Coronary artery (tissue), 2 donors: Measurements from ENCODE around the gene DLAT.
A peak's percentile ranks its signal among the peaks of the same experiment; 100 is the strongest.
"Not testable (repeated sequence)": the region's sequence is repeated elsewhere in the genome, so short reads cannot be mapped to it uniquely, and the experiment has no call there.

Source experiments
- DNase-seq: peaks from one replicate; pipeline ENCODE4 v3.0.0-alpha.2; 2017; ENCODE audit warnings: low spot score
- H3K27ac ChIP-seq, 2 donors: fragments of 200-600 bp; sonication (generic); one replicate each; pipeline ENCODE4 v1.5.1; 2016 to 2019
- H3K4me3 ChIP-seq: fragments of 200-600 bp; sonication (generic); 2 replicates; pipeline ENCODE4 v1.5.1; 2016; ENCODE audit warnings: mild to moderate bottlenecking, moderate library complexity
- TF ChIP-seq, protein P1 (sequence below): fragments of 200-600 bp; sonication (generic); IDR thresholded peaks from one replicate; pipeline ENCODE4 v1.5.1; 2019; ENCODE audit warnings: antibody characterized with exemption

DLAT gene

DNA sequence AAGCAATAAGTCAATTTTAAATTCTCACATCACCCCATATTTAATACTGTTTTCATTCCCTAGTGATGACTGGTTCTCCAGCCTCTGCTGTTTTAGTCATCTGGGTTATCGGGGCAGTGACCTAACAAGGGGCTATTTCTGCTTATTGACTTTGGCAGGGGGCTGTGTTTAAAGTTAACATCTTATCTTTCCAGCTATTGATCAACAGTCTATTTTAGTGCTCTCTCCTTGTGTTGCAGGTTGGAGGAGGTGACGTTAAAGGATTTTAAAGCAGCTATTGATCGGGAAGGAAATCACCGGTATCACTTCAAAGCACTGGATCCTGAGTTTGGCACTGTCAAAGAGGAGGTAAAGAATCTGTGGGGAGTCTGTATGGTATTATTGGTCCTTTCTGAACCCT lies 7.7 kb upstream of the DLAT start:
- Histone ChIP-seq H3K4me3 (no peak overlapping the region), H3K27ac (peak overlapping the region; percentile 62 to 78)
- TF ChIP-seq, protein P1, sequence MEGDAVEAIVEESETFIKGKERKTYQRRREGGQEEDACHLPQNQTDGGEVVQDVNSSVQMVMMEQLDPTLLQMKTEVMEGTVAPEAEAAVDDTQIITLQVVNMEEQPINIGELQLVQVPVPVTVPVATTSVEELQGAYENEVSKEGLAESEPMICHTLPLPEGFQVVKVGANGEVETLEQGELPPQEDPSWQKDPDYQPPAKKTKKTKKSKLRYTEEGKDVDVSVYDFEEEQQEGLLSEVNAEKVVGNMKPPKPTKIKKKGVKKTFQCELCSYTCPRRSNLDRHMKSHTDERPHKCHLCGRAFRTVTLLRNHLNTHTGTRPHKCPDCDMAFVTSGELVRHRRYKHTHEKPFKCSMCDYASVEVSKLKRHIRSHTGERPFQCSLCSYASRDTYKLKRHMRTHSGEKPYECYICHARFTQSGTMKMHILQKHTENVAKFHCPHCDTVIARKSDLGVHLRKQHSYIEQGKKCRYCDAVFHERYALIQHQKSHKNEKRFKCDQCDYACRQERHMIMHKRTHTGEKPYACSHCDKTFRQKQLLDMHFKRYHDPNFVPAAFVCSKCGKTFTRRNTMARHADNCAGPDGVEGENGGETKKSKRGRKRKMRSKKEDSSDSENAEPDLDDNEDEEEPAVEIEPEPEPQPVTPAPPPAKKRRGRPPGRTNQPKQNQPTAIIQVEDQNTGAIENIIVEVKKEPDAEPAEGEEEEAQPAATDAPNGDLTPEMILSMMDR = no peak
- DNase-seq = no peak

DNA sequence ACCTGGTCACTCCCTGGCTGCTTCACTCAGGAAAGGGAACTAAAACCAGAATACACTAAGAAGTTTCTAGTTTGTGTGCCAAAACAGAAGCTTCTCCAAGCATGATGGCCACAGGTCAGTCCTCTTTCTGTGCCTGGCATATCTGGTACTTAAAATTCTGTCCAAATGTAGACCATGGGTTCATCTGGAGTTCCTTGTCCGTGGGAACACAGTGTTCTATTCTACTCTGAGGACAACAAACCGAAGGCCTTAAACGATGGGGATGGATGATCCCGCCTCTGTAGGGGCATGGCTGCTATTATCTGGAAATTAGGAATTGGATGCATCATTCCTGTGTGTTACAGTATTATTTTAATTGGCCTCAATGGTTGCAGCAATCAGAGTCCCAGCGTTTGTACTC lies 6.1 kb upstream of the DLAT start:
- Histone ChIP-seq H3K4me3 (no peak overlapping the region), H3K27ac (peak overlapping the region in 1 of 2 donors; percentile 17)
- DNase-seq = no peak
- TF ChIP-seq, protein P1 = no peak

DNA sequence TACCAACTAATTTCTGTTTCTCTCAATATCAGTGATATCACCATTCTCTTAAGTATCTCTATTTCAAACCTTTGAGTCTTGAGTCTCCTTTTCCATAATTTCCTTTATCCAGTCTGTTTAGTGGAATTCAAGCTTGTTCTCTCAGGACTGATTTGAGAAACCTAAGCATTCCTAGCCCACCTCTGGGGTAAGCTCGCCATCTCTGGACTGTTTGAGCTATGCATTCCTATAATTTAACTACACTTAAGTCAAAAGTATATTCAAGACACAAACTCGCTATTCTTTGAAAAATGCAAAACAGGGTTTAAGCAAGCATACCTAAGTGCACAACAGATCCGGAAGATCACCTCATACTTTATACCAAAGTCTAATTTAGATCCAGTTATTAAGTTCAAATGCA lies 2.1 kb upstream of the DLAT start:
- DNase-seq = no peak
- H3K4me3 ChIP-seq = no peak overlapping the region
- H3K27ac ChIP-seq = no peak overlapping the region
- TF ChIP-seq, protein P1 = no peak

DNA sequence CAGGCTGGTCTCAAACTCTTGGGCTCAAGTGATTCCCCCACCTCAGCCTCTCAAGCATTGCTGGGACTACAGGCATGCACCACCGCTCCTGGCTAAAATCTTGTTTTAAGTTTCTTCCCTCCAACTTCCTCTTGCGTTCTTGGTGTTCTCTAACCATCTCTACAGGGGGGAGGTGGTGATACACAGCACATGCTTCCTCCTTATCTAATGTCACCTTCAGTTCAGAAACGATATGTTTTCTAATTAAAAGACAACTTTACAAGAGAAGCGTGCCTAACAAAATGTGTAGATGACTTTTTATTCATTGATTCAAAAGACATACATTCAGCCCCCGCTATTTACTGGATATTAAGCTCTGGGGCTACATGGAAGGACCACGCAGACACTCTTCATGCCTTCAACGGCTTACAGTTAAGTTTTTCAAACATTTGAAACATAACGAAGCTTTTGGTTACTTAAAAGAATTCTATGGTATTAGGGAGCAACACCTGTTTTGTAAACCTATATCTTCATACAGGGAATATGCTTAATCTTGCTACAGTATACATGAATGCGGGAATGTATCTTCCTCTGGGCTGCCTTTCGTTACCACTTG lies 933 bp upstream of the DLAT start:
- DNase-seq = no peak
- Histone ChIP-seq H3K27ac (peak overlapping the region; percentile 90 to 92), H3K4me3 (peak overlapping the region; percentile 91)
- TF ChIP-seq, protein P1 = no peak

DNA sequence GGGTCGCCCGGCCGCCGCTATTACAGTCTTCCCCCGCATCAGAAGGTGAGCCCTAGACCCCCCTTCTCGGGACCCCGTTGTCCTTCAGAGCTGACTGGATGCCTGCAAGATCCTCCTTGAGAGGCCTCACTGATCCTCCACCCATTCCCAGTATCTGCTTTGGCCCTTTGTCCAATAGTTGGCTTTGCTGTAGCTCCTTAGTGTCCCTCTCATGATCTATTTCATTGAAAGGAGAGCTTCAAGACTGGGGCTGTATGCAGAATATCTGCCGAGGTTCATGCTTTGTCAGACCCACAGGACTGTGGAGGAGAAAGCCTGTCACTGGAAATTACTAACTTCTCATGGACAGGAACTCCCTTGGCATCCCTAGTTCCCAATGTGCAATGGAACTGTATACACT lies 499 bp downstream of the DLAT start:
- TF ChIP-seq, protein P1 = no peak
- Histone ChIP-seq H3K4me3 (peak overlapping the region; percentile 91), H3K27ac (peak overlapping the region; percentile 90 to 92)
- DNase-seq = no peak

DNA sequence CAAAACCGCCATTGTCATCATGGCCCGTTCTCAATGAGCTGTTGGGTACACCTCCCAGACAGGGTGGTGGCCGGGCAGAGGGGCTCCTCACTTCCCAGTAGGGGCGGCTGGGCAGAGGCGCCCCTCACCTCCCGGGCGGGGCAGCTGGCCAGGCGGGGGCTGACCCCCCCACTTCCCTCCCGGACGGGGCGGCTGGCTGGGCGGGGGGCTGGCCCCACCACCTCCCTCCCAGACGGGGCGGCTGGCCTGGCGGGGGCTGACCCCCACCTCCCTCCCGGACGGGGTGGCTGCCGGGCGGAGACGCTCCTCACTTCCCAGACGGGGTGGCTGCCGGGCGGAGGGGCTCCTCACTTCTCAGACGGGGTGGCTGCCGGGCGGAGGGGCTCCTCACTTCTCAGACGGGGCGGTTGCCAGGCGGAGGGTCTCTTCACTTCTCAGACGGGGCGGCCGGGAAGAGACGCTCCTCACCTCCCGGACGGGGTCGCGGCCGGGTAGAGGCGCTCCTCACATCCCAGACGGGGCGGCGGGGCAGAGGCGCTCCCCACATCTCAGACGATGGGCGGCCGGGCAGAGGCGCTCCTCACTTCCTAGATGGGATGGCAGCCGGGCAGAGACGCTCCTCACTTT lies 1.7 kb downstream of the DLAT start:
- DNase-seq, H3K27ac ChIP-seq, H3K4me3 ChIP-seq: not testable (repeated sequence)

DNA sequence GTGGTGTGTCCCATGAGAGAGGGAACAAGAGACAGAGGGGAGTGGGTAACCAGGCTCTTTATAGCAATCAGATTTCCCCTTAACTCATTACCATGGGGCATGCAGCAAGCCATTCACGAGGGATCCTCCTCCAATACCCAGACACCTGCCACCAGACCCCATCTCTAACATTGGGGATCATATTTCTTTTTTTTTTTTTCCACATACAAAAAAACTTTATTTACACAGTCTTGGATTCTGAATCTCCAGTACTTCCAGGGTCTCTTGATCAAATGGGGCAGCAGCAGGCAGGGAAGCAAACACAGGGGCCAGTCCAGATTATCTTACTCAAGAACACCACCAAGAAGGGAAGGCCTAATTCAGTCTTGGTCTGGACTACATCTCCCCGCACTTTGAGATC lies 4.3 kb downstream of the DLAT start:
- H3K27ac ChIP-seq = no peak overlapping the region
- H3K4me3 ChIP-seq = no peak overlapping the region
- TF ChIP-seq, protein P1 = no peak
- DNase-seq = no peak
